A549 treated with Mapracorat at 1 μM for 4 hours (cell line): ENCODE data around the gene NAGK. TPM values are rescaled to one million over a fixed set of nuclear protein-coding genes. Genes with fewer than 3 reads are reported as not detected.

Experiments
- total RNA-seq: library from RNA; stranded (reverse); fragments of 200-300 nt; extraction: Qiagen RNA extraction; gene quantifications from 5 replicates; pipeline ENCODE4 v1.2.3, GENCODE V29; 2022

The NAGK gene
- total RNA-seq, result 63.2 to 84.5 TPM (median 82.7 TPM) in 5 replicates

DNA sequence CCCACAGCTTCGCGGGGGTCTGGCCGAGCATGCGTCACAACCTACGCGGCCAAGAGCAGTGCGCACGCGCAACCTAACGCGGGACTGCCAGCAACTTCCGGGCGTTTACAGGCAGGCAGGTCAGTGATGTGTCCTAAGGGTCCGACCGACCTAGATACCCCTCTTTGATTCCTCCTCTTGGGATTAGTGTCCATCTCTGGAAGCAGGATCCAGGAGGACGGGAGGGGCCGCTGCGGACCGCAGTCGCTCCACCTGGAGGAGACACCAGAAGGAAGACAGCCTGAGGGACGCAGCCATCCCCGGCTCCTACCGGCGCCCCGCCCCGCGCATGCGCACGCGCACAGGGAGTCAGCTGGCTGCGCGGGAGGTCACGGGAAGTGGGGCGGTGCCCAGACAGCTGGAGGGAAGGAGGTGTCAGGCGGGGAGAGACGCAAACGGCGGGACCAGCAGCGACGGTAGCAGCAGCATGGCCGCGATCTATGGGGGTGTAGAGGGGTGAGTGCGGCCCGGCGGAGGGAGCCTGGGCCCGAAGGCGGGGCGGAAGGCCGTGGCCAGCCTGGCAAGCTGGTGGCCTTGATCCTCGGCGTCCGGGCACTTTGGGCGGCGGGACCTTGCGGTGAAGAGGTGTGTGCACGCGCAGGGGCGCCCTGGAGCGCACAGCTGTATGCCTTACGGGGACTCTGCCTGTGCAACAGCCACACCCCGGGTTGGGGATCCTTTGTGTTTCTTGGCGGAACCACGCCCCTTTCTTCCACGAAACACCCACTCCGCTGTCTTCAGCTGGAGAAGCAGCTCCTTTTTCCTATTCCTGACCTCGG, at the start of gene NAGK:
Gene NAGK, plus strand, starts transcription at position 431 of the 818 bp plus-strand sequence. Its CDS starts 36 bp downstream, at position 467.

Other genes with a start within 250 kb of the NAGK start
- not detected in 5 replicates for gene CLEC4F, start 248.0 kb upstream of the NAGK start, total RNA-seq
- gene CD207, start 232.8 kb upstream of the NAGK start, total RNA-seq, result not detected in 5 replicates
- 3.4 to 5.6 TPM (median 4.4 TPM) in 5 replicates for gene VAX2, start 168.1 kb upstream of the NAGK start, total RNA-seq
- gene ATP6V1B1, start 132.7 kb upstream of the NAGK start, total RNA-seq, result 2.0 to 2.7 TPM (median 2.2 TPM) in 5 replicates
- gene ANKRD53, start 90.0 kb upstream of the NAGK start, total RNA-seq, result 0.11 to 0.30 TPM (median 0.16 TPM) in 3 of 5 replicates, not detected in the others
- 75.0 to 81.6 TPM (median 80.7 TPM) in 5 replicates for gene TEX261, start 73.8 kb upstream of the NAGK start, total RNA-seq
- 10.1 to 13.5 TPM (median 13.1 TPM) in 5 replicates for gene MCEE, start 61.6 kb downstream of the NAGK start, total RNA-seq
- gene MPHOSPH10, start 62.0 kb downstream of the NAGK start, total RNA-seq, result 37.9 to 46.9 TPM (median 38.8 TPM) in 5 replicates
- 0.22 to 0.34 TPM (median 0.26 TPM) in 5 replicates for gene PAIP2B, start 158.5 kb downstream of the NAGK start, total RNA-seq